Neural cell (in vitro differentiated cells): Measurements from ENCODE around the gene NYAP1. TPM values are rescaled to one million over a fixed set of nuclear protein-coding genes. Genes with fewer than 3 reads are reported as not detected.

Experiments used
- H2AFZ ChIP-seq: fragments of 200-600, 300-800 bp; sonication (generic), shearing (Covaris generic); 2 replicates; pipeline ENCODE4 v1.6.0; 2014; ENCODE audit warnings: low read depth, mild to moderate bottlenecking, antibody characterized with exemption, low read length, moderate library complexity
- H3F3A ChIP-seq: fragments of 200-600 bp; shearing (Covaris generic); 2 replicates; pipeline ENCODE4 v1.6.1; 2016; ENCODE audit warnings: mild to moderate bottlenecking, moderate library complexity, mixed read lengths, antibody characterized with exemption, low read length; ENCODE audit not compliant: insufficient read depth, poor library complexity, severe bottlenecking
- H3K27ac ChIP-seq: fragments of 200-600, 300-800 bp; sonication (generic), shearing (Covaris generic); 2 replicates; pipeline ENCODE4 v1.5.1; 2014; ENCODE audit warnings: mild to moderate bottlenecking, low read length, moderate library complexity
- H3K27me3 ChIP-seq: fragments of 300-800, 200-600 bp; sonication (generic), shearing (Covaris generic); 2 replicates; pipeline ENCODE4 v1.6.0; 2014; ENCODE audit warnings: mild to moderate bottlenecking, low read depth, low read length, moderate library complexity; ENCODE audit not compliant: insufficient read depth
- H3K36me3 ChIP-seq: fragments of 300-800, 200-600 bp; sonication (generic), shearing (Covaris generic); 2 replicates; pipeline ENCODE4 v1.5.1; 2014; ENCODE audit warnings: mild to moderate bottlenecking, antibody characterized with exemption, low read length, moderate library complexity; ENCODE audit not compliant: insufficient read depth
- H3K4me2 ChIP-seq: fragments of 300-800, 200-600 bp; sonication (generic), shearing (Covaris generic); 2 replicates; pipeline ENCODE4 v1.6.0; 2014; ENCODE audit warnings: mild to moderate bottlenecking, low read length
- H3K4me3 ChIP-seq: fragments of 300-800, 200-600 bp; sonication (generic), shearing (Covaris generic); 2 replicates; pipeline ENCODE4 v1.5.1; 2014; ENCODE audit warnings: mild to moderate bottlenecking, low read length, moderate library complexity
- H3K79me2 ChIP-seq: fragments of 200-600 bp; shearing (Covaris generic); replicated peaks from 2 replicates; pipeline ENCODE4 v1.6.0; 2014; ENCODE audit warnings: mild to moderate bottlenecking, low read length, moderate library complexity; ENCODE audit not compliant: insufficient read depth
- H3K9ac ChIP-seq: fragments of 300-800, 200-600 bp; sonication (generic), shearing (Covaris generic); 2 replicates; pipeline ENCODE4 v1.6.1; 2016; ENCODE audit warnings: mild to moderate bottlenecking, low read length, mixed read lengths
- H3K9me2 ChIP-seq: fragments of 200-600 bp; shearing (Covaris generic); 2 replicates; pipeline ENCODE4 v1.6.1; 2016; ENCODE audit warnings: mild to moderate bottlenecking, low read length, mixed read lengths; ENCODE audit not compliant: insufficient read depth
- H3K9me3 ChIP-seq: fragments of 200-600, 300-800 bp; sonication (generic), shearing (Covaris generic); 2 replicates; pipeline ENCODE4 v1.6.1; 2016; ENCODE audit warnings: mild to moderate bottlenecking, mixed run types, low read length, moderate library complexity, mixed read lengths
- H4K20me1 ChIP-seq: fragments of 200-600 bp; shearing (Covaris generic); 2 replicates; pipeline ENCODE4 v1.6.1; 2016; ENCODE audit warnings: mild to moderate bottlenecking, mixed run types; ENCODE audit not compliant: insufficient read depth
- EP300 ChIP-seq: fragments of 450-650 bp; conservative IDR thresholded peaks from 2 replicates; pipeline ENCODE4 v1.6.1; 2014; ENCODE audit warnings: antibody characterized with exemption, mild to moderate bottlenecking, moderate library complexity; ENCODE audit not compliant: poor library complexity, severe bottlenecking
- EZH2 ChIP-seq: fragments of 200-600, 300-800 bp; shearing (Covaris generic), sonication (generic); IDR thresholded peaks from 2 replicates; pipeline ENCODE4 v1.6.1; 2014; ENCODE audit warnings: antibody characterized with exemption, low read length, borderline replicate concordance, mild to moderate bottlenecking; ENCODE audit not compliant: insufficient read depth, poor library complexity, severe bottlenecking
- MXI1 ChIP-seq: fragments of 450-650 bp; conservative IDR thresholded peaks from 2 replicates; pipeline ENCODE4 v1.6.1; 2014; ENCODE audit warnings: antibody characterized with exemption, mild to moderate bottlenecking; ENCODE audit not compliant: poor library complexity, severe bottlenecking
- POLR2AphosphoS5 ChIP-seq: IDR thresholded peaks from 2 replicates; pipeline ENCODE4 v1.6.1; 2012
- RAD21 ChIP-seq: fragments of 450-650 bp; conservative IDR thresholded peaks from 2 replicates; pipeline ENCODE4 v1.6.1; 2014; ENCODE audit warnings: antibody characterized with exemption, mild to moderate bottlenecking, moderate library complexity
- REST ChIP-seq: IDR thresholded peaks from 2 replicates; pipeline ENCODE4 v1.6.1; 2012; ENCODE audit warnings: borderline replicate concordance
- SMC3 ChIP-seq: fragments of 450-650 bp; conservative IDR thresholded peaks from 2 replicates; pipeline ENCODE4 v1.6.1; 2014; ENCODE audit warnings: antibody characterized with exemption, mild to moderate bottlenecking, moderate library complexity; ENCODE audit not compliant: poor library complexity
- TAF1 ChIP-seq: IDR thresholded peaks from 2 replicates; pipeline ENCODE4 v1.6.1; 2012; ENCODE audit warnings: low read depth
- polyA minus RNA-seq: library from RNA; depleted of rRNA, polyadenylated mRNA; stranded (reverse); fragments of >200 nt; gene quantifications from 2 replicates; pipeline ENCODE4 v1.2.3, GENCODE V29; 2014
- polyA plus RNA-seq: library from polyadenylated mRNA; depleted of rRNA; stranded (reverse); fragments of >200 nt; gene quantifications from 2 replicates; pipeline ENCODE4 v1.2.3, GENCODE V29; 2014
- TF ChIP-seq, protein P1 (sequence below): fragments of 450-650 bp; IDR thresholded peaks from 2 replicates; pipeline ENCODE4 v1.5.1; 2014; ENCODE audit warnings: antibody characterized with exemption, mild to moderate bottlenecking, moderate library complexity; ENCODE audit not compliant: poor library complexity, severe bottlenecking

The NYAP1 gene
- polyA plus RNA-seq, result 70.1 and 86.6 TPM in 2 replicates
- 53.9 and 71.1 TPM in 2 replicates for polyA minus RNA-seq

DNA sequence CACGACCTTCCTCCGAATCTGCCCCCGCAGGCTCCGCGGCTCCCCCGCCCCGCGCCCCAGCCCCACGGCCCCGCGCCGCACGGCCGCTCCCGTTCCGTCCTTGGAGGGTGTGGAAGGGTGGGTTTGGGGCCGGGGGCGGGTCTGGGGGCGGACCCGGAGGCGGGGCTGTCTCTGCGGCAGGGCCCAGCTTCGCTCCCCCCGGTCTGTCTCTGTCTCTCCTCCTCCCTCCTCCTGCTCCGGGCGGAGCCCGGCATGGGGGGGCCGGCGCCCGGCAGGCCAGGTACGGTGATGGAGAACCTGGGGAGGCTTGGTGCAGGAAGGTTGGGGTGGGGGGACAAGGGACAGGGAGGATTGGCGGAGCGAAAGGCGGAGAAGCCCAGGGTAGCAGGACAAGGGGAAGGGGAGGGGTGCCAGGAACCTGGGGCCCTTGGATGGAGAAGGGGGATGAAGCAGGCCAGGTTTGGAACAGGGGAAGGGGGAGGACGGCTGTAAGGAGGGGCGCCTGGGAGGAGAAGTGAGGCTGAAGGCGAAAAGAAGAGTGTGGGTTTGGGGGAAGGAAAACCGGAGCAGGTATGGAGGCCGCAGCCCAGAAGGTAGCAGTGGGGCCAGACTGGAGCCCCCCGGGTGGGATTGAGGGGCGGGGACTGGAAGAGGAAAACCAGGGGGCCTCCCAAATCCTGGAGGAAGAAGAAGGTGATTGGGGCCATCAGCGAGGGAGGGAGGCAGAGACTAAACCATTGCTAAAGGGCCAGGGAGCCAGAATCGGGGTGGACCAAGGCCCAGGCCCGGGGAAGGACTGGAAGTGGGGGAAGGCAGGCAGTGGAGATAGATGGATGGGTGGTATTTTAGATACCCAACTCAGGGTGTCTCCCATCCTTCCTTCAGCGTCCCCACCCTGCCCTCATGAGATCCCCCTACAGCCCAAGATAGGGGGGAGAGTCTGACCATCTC lies at the start of gene NYAP1:
TSS of gene NYAP1 (plus strand) at position 206 of the 951 bp plus-strand sequence. CDS start 1,385 bp downstream, outside the sequence.
- Histone ChIP-seq H3K4me3 (peak within 1 kb of the TSS; percentile 83), H2AFZ (peak within 1 kb of the TSS; percentile 84), H3K36me3 (no peaks in the 10 kb centered on the region), H3K9me2 (no peaks in the 10 kb centered on the region), H3K9me3 (no peaks in the 10 kb centered on the region), H3K9ac (peak within 1 kb of the TSS; percentile 97), H4K20me1 (no peaks in the 10 kb centered on the region), H3K27ac (peak within 1 kb of the TSS; percentile 85), H3K79me2 (peaks cover 32% of the 10 kb centered on the region), H3F3A (no peaks in the 10 kb centered on the region), H3K4me2 (peak within 1 kb of the TSS; percentile 76), H3K27me3 (no peaks in the 10 kb centered on the region)
- TF ChIP-seq REST (peak; percentile 46), EP300 (no peak), POLR2AphosphoS5 (peak; percentile 54), EZH2 (no peak), RAD21 (no peak), TAF1 (peak; percentile 56)
- TF ChIP-seq, protein P1, sequence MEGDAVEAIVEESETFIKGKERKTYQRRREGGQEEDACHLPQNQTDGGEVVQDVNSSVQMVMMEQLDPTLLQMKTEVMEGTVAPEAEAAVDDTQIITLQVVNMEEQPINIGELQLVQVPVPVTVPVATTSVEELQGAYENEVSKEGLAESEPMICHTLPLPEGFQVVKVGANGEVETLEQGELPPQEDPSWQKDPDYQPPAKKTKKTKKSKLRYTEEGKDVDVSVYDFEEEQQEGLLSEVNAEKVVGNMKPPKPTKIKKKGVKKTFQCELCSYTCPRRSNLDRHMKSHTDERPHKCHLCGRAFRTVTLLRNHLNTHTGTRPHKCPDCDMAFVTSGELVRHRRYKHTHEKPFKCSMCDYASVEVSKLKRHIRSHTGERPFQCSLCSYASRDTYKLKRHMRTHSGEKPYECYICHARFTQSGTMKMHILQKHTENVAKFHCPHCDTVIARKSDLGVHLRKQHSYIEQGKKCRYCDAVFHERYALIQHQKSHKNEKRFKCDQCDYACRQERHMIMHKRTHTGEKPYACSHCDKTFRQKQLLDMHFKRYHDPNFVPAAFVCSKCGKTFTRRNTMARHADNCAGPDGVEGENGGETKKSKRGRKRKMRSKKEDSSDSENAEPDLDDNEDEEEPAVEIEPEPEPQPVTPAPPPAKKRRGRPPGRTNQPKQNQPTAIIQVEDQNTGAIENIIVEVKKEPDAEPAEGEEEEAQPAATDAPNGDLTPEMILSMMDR, result no peak

DNA sequence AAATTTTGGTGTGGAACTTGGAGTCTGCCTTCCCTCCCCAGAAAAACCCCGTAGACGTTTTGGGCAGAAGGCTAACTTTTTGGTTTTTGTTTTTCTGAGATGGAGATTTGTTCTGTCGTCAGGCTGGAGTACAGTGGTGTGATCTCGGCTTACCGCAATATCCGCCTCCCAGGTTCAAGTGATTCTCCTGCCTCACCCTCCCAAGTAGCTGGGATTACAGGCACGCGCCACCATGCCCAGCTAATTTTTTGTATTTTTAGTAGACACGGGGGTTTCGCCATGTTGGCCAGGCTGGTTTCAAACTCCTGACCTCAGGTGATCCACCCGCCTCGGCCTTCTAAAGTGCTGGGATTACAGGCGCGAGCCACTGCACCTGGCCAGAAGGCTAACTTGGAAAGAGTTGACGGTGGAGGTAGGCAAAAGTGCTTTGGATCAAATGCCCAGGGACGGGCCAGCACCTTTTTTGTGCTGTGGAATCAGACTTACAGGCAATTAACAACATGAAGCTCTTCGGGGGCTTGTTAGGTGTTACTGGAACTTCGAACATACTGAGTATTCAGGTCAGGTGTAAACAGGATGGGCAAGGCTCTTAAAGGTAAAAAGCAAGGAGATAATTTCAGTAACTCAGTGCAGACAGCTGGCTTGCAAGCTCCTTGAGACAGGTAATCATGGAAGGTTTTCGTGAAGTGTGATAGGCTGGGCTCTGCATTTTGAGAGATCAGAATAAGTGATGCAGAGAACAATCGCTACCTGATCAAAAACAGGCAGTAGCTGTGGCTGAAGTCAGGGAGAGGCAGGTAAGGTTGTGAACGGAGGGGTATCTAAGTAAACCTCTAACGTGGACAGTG lies 49.2 kb upstream of the NYAP1 start:
- Histone ChIP-seq H3K4me3 (peak overlapping the region; percentile 91), H3K4me2 (peak overlapping the region; percentile 59), H3K9ac (peak overlapping the region; percentile 84), H3K9me2 (no peaks in the 10 kb centered on the region), H3K79me2 (peaks cover 25% of the 10 kb centered on the region), H3F3A (no peaks in the 10 kb centered on the region), H3K9me3 (no peaks in the 10 kb centered on the region), H2AFZ (no peak overlapping the region), H3K27ac (no peak overlapping the region), H3K27me3 (no peaks in the 10 kb centered on the region), H3K36me3 (no peaks in the 10 kb centered on the region), H4K20me1 (no peaks in the 10 kb centered on the region)
- TF ChIP-seq REST (no peak), SMC3 (no peak), MXI1 (no peak), TAF1 (no peak), POLR2AphosphoS5 (no peak), RAD21 (no peak), EZH2 (no peak), EP300 (no peak)
- TF ChIP-seq, protein P1, result no peak
